Spleen (tissue), 11 donors: ENCODE measurements around the gene ZNF275. TPM values are rescaled to one million over a fixed set of nuclear protein-coding genes. Genes with fewer than 3 reads are reported as not detected.

ENCODE experiments used
- DNase-seq: peaks from one replicate; pipeline ENCODE4 v3.0.0-alpha.2; 2020
- H3K27ac ChIP-seq, 8 donors: fragments of 200-600 bp; sonication (generic) in 7 of 8; 1 replicate in 4 of 8; 2 replicates in 4 of 8; pipeline versions ENCODE4 v1.5.0 to v1.8.0; 2016 to 2021; ENCODE audit warnings: inconsistent platforms in 4 of 8, mild to moderate bottlenecking in 4 of 8, moderate library complexity in 1 of 8
- H3K27me3 ChIP-seq, 7 donors: fragments of 200-600 bp; sonication (generic) in 6 of 7; replicated peaks in 1 of 7; 1 replicate in 4 of 7; 2 replicates in 3 of 7; pipeline versions ENCODE4 v1.5.0 to v1.8.0; 2016 to 2021; ENCODE audit warnings: inconsistent platforms in 3 of 7, mild to moderate bottlenecking in 1 of 7
- H3K36me3 ChIP-seq, 6 donors: fragments of 200-600 bp; sonication (generic) in 5 of 6; 1 replicate in 4 of 6; 2 replicates in 2 of 6; pipeline versions ENCODE4 v1.5.0 to v1.8.0; 2016 to 2021; ENCODE audit warnings: inconsistent platforms in 2 of 6
- H3K4me1 ChIP-seq, 6 donors: fragments of 200-600 bp; sonication (generic) in 5 of 6; 1 replicate in 3 of 6; 2 replicates in 3 of 6; pipeline versions ENCODE4 v1.5.0 to v1.8.0; 2016 to 2021; ENCODE audit warnings: inconsistent platforms in 3 of 6
- H3K4me3 ChIP-seq, 8 donors: fragments of 200-600 bp; sonication (generic) in 7 of 8; 1 replicate in 4 of 8; 2 replicates in 4 of 8; pipeline versions ENCODE4 v1.5.0 to v1.8.0; 2016 to 2021; ENCODE audit warnings: inconsistent platforms in 4 of 8, mild to moderate bottlenecking in 4 of 8, moderate library complexity in 2 of 8
- H3K9me3 ChIP-seq, 8 donors: fragments of 200-600 bp; sonication (generic) in 7 of 8; 1 replicate in 4 of 8; 2 replicates in 4 of 8; pipeline versions ENCODE4 v1.5.0 to v1.8.0; 2016 to 2021; ENCODE audit warnings: inconsistent platforms in 4 of 8
- POLR2A ChIP-seq, 3 donors: fragments of 450-650 bp; IDR thresholded peaks; one replicate each; pipeline ENCODE4 v1.5.1; 2017; ENCODE audit warnings: antibody characterized with exemption in 3 of 3, mild to moderate bottlenecking in 1 of 3
- POLR2AphosphoS5 ChIP-seq, 3 donors: sonication (generic); formaldehyde crosslinking; IDR thresholded peaks; one replicate each; pipeline ENCODE4 v1.5.1; 2017; ENCODE audit warnings: antibody characterized with exemption in 3 of 3
- WGBS, 5 donors: extraction: QIAGEN DNeasy Blood & Tissue Kit in 3 of 5; methylation state at CpG; one replicate each; pipeline versions ENCODE4 v1.1.5 to v1.1.7; 2013 to 2018; 5-methylcytosine and 5-hydroxymethylcytosine counted together
- intact Hi-C: fragments of 100-400 bp; cut with DNase I; formaldehyde crosslinking; loops from one replicate; pipeline ENCODE4 v1.15.0; 2023; ENCODE audit warnings: low total_unique reads
- polyA plus RNA-seq, 3 donors: library from polyadenylated mRNA; stranded (reverse); fragments of 200-250 nt; gene quantifications; one replicate each; pipeline ENCODE4 v1.2.1, GENCODE V29; 2013
- total RNA-seq, 7 donors: library from RNA; depleted of rRNA in 3 of 7; stranded (reverse); fragments of >200 nt in 3 of 7; fragmentation: NEBNext Ultra II Directional in 4 of 7; extraction: Animal tissue kit (Norgen Biotek cat#: 25700) in 4 of 7; gene quantifications; one replicate each; pipeline versions ENCODE4 v1.1.0 to v1.2.1, GENCODE V29; 2016 to 2021
- TF ChIP-seq, protein P1 (sequence below), 11 experiments: fragments of 200-600 bp in 7 of 11; fragments of 450-650 bp in 4 of 11; sonication (generic) in 4 of 11; IDR thresholded peaks in 8 of 11; conservative IDR thresholded peaks in 3 of 11; 1 replicate in 7 of 11; 2 replicates in 4 of 11; pipeline versions ENCODE4 v1.4.0 to v1.8.0; 2016 to 2021; ENCODE audit warnings: antibody characterized with exemption in 11 of 11, inconsistent platforms in 4 of 11, mild to moderate bottlenecking in 1 of 11
- donor health status: healthy with polysubstance abuse.
- donor health status: DM: no; HTN: no; CAD: no; lungs with moderate emphysema.
- donor health status: DM: no; HTN: no; CAD: no.
- donor health status: Bipolar disorder and iron deficiency.
- donor health status: healthy.
- donor health status: DM: no; HTN: no; CAD: no.
- donor health status: DM: yes; HTN: yes; CAD: no.

The ZNF275 gene
- total and polyA plus RNA-seq, 10 donors: 2.9 to 33.8 (median 22.8) TPM

DNA sequence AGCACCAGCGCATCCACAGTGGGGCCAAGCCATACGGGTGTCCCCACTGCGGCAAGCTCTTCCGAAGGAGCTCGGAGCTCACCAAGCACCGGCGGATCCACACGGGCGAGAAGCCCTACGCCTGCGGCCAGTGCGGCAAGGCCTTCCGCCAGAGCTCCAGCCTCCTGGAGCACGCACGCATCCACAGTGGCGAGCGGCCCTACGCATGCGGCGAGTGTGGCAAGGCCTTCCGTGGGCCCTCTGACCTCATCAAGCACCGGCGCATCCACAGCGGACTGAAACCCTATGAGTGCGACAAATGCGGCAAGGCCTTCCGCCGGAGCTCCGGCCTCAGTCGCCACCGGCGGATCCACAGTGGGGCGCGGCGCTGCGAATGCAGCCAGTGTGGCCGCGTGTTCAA lies 13.6 kb downstream of the ZNF275 start:
- Histone ChIP-seq H3K4me3 (no peak overlapping the region), H3K36me3 (peaks cover 0 to 77% (median 27%) of the 10 kb centered on the region in 6 donors), H3K9me3 (no peaks in the 10 kb centered on the region), H3K27me3 (no peaks in the 10 kb centered on the region), H3K4me1 (no peaks in the 10 kb centered on the region), H3K27ac (no peak overlapping the region)
- intact Hi-C loops: no loop called here
- 91 to 98% (median 96%) methylated on average over 35 to 38 of the region's 38 CpGs; no CpG with 5 or more reads in 1 of the 5 donors for WGBS, 5 donors
- DNase-seq: no peak
- no peak for TF ChIP-seq POLR2A (IDR thresholded peaks at IDR 0.05)
- TF ChIP-seq POLR2AphosphoS5 (IDR thresholded peaks at IDR 0.05): peak in 2 of 3 donors; percentile 12 to 46

DNA sequence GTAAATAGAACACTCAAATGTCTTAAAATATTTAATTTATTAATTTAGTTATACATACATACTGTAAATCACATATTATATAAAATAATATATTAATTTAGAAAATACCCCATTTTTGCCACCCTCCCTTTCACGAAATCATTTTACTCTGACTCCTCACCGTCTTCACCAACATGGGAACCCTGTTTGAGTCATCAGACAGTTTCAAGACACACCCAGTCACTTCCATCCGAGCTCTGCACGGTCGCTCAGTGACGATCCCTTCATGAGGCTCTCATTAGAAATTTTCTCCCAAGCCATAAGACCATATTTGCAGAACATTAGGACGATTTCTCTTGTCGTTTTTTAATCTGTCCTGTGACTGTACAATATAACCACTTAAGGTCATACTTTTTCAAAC lies 14.5 kb downstream of the ZNF275 start:
- WGBS, 5 donors: 78 to 95% (median 90%) methylated on average over 8 of the region's 8 CpGs
- intact Hi-C loops: no loop called here
- TF ChIP-seq, protein P1, sequence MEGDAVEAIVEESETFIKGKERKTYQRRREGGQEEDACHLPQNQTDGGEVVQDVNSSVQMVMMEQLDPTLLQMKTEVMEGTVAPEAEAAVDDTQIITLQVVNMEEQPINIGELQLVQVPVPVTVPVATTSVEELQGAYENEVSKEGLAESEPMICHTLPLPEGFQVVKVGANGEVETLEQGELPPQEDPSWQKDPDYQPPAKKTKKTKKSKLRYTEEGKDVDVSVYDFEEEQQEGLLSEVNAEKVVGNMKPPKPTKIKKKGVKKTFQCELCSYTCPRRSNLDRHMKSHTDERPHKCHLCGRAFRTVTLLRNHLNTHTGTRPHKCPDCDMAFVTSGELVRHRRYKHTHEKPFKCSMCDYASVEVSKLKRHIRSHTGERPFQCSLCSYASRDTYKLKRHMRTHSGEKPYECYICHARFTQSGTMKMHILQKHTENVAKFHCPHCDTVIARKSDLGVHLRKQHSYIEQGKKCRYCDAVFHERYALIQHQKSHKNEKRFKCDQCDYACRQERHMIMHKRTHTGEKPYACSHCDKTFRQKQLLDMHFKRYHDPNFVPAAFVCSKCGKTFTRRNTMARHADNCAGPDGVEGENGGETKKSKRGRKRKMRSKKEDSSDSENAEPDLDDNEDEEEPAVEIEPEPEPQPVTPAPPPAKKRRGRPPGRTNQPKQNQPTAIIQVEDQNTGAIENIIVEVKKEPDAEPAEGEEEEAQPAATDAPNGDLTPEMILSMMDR (IDR thresholded peaks at IDR 0.05 in 8 of 11, conservative IDR thresholded peaks at IDR 0.05 in 3 of 11): no peak

DNA sequence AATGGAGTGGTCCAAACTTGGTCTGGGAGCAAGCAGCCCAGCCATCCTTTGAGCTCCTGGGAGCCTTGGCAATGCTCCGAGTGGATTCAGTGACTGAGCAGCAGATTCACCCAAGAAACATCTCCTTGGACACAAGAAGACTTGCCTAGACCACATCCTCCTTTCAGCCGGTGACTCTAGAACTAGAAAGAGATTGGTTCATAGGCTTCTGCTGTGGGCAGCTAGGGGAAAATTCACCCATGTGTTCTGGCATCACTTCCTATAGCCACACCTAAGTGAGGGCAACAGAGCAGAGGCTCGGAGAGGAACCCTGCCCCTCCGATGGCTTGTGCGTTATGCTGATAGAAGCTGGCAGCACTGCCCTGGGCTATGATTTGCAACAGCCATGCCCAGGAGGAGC lies 16.0 kb downstream of the ZNF275 start:
- no peak for TF ChIP-seq POLR2A (IDR thresholded peaks at IDR 0.05)
- peak in 1 of 3 donors; percentile 4 for TF ChIP-seq POLR2AphosphoS5 (IDR thresholded peaks at IDR 0.05)
- Histone ChIP-seq H3K9me3 (no peaks in the 10 kb centered on the region), H3K4me3 (no peak overlapping the region)

More for the DNA sequence above, 14.5 kb downstream of the ZNF275 start:
- H3K9me3 ChIP-seq: no peaks in the 10 kb centered on the region
- no peak overlapping the region for H3K27ac ChIP-seq
- no peaks in the 10 kb centered on the region for H3K27me3 ChIP-seq
- peaks cover 0 to 72% (median 27%) of the 10 kb centered on the region in 6 donors for H3K36me3 ChIP-seq
- DNase-seq: no peak
- H3K4me1 ChIP-seq: no peaks in the 10 kb centered on the region
- no peak overlapping the region for H3K4me3 ChIP-seq

DNA sequence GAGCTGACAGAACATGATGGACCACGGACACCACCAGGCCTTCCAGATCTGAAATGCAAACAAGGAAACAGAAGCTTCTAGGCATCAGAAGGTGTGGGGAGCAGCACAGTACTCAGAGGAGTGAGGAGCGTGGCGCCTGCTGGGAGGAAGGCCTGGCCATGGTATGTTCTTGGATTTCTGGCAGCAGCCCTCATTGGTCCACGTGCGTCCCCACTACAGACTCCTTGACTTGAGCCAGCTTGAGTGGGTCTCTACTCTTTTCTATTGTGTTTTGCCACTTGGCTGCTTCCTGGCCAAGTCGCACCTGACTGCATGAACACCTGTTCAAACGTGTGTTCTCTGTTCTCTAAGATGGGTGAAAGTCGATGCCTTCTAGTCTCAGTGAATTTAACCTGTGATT lies 18.0 kb downstream of the ZNF275 start:
- no peak for DNase-seq
- H3K27me3 ChIP-seq: no peaks in the 10 kb centered on the region
- no peaks in the 10 kb centered on the region for H3K4me1 ChIP-seq
- TF ChIP-seq POLR2AphosphoS5 (IDR thresholded peaks at IDR 0.05) (no peak), POLR2A (IDR thresholded peaks at IDR 0.05) (no peak)
- TF ChIP-seq, protein P1 (IDR thresholded peaks at IDR 0.05 in 8 of 11, conservative IDR thresholded peaks at IDR 0.05 in 3 of 11): no peak
- H3K4me3 ChIP-seq: no peak overlapping the region
- H3K9me3 ChIP-seq: peaks cover 0 to 11% (median 0%) of the 10 kb centered on the region in 8 donors
- H3K36me3 ChIP-seq: peaks cover 0 to 37% (median 19%) of the 10 kb centered on the region in 6 donors
- intact Hi-C loops: no loop called here
- 83 to 98% (median 85%) methylated on average over 8 of the region's 8 CpGs for WGBS, 5 donors
- H3K27ac ChIP-seq: no peak overlapping the region

More for the DNA sequence above, 16.0 kb downstream of the ZNF275 start:
- intact Hi-C loops: no loop called here
- no peaks in the 10 kb centered on the region for H3K4me1 ChIP-seq
- WGBS, 5 donors: 84 to 90% (median 87%) methylated on average over 3 to 5 of the region's 5 CpGs
- H3K27ac ChIP-seq: no peak overlapping the region
- H3K27me3 ChIP-seq: no peaks in the 10 kb centered on the region
- no peak for DNase-seq
- H3K36me3 ChIP-seq: peaks cover 0 to 57% (median 25%) of the 10 kb centered on the region in 6 donors

DNA sequence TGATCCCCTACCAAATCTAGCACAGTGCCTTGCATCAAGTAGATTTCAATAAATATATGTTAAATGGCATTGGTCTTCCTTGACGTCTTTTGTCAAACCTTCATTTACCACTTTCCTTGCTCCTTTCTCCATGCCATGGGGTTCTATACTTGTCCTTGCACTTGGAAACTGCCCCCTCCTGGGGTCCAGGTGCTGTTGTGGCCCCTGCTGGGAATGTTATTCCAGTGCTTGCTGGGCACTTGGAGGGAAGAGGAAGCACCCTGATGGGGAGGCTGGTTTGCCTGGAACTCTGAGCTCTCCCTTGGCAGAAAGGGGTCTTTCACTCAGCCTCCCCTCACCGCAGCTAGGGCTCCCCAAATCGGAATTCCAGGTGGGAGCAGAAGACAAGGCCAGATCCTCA lies 18.9 kb downstream of the ZNF275 start:
- no peak for DNase-seq
- Histone ChIP-seq H3K4me1 (no peaks in the 10 kb centered on the region), H3K4me3 (no peak overlapping the region), H3K9me3 (peaks cover 0 to 18% (median 2%) of the 10 kb centered on the region in 8 donors), H3K27me3 (no peaks in the 10 kb centered on the region), H3K27ac (no peak overlapping the region), H3K36me3 (peaks cover 0 to 28% (median 10%) of the 10 kb centered on the region in 6 donors)
- 60 to 88% (median 68%) methylated on average over 1 to 3 of the region's 3 CpGs for WGBS, 5 donors
- intact Hi-C loops: no loop called here
- no peak for TF ChIP-seq POLR2A (IDR thresholded peaks at IDR 0.05)
- TF ChIP-seq POLR2AphosphoS5 (IDR thresholded peaks at IDR 0.05): no peak
- TF ChIP-seq, protein P1 (IDR thresholded peaks at IDR 0.05 in 8 of 11, conservative IDR thresholded peaks at IDR 0.05 in 3 of 11): no peak
